DLD1 (cell line): Measurements from ENCODE around the gene TSC1.

Source experiments
- in situ Hi-C: cut with HindIII; loops from 2 replicates; pipeline ENCODE4 v1.10.0; 2017; ENCODE audit warnings: low sequenced_read_pairs

The TSC1 gene

DNA sequence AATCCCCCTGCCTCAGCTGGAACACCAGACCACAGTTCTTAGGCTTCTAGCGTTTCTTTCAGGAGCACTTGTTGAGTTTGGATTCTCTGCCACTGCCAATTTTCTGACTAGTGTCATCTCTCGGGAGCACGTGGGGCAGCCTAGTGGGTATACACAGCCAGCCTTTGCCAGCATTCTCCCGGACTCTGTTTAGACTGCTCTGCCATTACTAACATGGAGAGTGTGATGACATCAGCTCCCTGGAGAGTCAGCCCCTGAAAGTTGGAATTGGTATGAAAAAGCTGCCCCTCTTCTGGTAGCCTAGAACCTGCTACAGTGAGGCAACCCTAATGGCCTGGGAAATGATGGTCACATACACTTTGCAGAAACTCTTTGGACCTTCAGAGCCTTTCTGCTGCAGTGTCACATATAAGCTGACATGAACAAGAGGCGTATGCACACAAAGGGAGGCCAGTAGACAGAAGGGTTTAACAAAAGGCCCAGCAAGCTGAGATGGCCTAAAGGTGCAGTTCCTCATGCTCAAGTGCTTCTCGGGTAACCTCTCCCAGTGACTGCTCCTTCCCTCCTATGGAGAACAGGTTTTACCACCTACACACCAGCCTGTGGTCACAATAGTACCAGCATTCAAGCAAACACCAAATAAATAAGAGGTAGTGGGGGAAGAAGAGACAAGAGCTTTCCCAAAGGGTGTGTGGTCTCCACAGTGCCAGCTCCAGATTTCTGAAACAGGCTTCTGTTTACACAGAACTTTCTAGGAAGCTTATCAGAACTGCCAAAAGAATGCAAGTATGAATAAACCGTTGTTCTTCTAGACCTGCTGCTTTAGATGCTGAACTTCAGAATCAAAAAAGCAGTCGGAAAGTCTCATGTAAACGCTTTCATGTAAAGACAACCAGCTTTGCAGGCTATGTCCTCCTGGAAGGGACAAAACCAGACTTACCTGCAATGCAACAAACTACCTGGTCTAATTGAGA, 49.3 kb downstream of the TSC1 start:
- in situ Hi-C loops: no loop called here

DNA sequence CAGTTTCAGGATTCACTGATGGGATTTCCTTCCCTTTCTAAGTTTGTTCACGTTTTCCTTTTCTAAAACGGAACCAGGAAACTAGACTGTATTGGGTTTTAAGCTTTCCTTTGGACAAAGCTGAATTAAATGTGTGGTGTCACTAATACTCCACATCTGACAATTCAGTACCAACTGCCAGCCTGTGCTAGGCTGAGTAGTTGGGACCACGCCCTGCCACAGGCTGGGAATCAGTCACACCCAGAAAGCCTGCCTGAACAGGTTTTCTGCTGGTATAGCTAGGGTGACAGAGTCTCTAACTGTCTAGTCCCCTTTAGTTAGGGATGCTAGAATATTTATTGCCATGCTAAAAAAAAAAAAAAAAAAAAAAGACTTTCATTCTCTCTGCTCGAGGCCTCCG, 50.1 kb downstream of the TSC1 start:
- in situ Hi-C loops: no loop called here

DNA sequence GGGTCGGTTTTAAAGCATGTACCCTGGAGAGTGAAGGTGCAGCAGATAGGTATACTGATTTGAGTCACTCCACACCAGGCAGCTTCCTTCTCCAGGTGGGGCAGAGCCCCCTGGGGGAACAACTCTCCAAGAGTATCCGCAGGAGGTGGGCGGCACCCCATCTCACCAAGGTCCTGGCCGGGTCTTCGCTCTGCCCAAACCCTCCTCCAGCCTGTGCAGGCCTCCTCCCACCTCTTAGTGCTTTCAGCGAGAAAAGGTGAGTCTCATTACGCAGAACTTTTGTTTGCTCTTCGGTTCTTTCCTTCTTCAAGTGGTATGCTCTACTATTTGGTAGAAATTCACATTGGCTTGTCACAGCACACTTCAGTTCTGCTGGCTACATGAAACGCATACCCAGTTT, 52.0 kb downstream of the TSC1 start:
- in situ Hi-C loops: no loop called here

DNA sequence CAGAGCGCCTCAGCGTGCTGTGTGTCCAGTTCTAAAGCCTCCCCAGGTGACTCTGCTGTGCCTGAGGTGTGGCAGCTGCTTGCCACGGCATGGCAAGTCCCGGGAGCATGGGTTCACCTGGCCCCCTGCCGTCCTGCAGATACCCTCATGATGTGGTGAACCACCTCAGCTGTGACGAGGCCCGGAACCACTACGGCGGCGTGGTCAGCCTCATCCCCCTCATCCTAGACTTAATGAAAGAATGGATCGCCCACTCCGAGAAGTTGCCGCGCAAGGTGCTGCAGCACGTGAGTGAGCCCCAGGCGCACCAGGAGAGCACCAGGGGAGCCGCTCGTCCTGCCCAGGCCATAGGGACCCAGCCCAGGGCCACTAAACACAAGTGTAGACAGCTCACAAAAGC, 56.3 kb downstream of the TSC1 start:
- in situ Hi-C loops: no loop called here

DNA sequence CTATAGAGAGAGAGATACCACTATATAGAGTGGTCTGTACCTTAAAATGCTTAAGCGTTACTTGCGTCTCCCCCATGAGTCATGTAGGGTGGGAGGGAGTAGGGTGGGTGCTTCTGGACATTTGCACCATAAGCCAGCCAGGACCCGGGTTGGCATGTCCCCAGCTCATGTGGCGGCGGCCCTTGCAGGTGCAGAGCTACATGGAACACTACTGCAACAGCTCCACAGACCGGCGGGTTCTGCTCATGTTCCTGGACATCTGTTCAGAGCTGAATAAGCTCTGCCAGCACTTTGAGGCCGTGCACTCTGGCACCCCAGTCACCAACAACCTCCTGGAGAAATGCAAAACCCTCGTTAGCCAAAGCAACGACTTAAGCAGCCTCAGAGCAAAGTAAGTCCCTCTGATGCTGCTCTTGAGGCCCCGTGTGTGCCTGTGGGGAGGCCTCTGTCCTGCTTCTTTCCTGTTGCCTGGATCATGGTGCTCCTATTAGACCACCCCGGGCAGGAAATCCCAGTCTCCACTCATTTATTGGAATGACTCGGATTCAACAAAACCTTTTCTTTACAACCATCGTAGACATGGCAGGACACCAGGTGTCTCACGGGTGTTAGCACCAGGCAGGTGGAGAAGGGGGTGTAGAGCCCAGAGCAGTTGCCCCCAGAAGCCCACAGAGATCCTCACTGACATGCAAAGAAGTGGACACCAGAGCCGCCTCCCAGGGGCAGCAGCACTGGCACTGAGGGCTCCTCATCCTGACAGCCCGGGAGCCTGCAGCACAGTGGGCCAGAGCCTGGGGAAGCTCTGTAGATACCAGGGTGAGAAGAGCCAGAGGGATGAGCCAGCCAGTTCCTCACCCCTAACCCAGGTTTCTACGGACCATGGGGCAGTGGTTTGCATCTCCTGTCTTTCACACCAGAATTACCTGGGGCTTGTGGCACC, 57.0 kb downstream of the TSC1 start:
- in situ Hi-C loops: no loop called here

DNA sequence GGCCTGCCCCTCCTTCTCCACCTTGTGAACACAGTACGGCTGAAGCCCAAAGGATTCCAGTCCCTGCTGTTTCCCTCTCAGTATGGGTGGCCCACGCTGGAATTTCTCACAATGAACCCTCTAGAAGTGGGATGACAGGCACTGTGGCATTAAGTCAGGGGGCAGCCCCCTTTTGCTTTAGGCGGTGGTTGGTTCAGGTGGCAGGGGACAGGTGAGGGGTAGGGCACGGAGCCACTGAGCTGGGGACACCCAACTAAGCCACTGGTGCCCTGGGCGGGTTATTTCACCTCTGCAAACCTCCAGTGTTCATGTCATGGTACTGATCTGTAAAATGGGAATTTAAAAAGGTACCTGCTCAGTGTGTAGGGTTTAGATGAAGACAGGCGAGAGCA, 58.1 kb downstream of the TSC1 start:
- in situ Hi-C loops: no loop called here

DNA sequence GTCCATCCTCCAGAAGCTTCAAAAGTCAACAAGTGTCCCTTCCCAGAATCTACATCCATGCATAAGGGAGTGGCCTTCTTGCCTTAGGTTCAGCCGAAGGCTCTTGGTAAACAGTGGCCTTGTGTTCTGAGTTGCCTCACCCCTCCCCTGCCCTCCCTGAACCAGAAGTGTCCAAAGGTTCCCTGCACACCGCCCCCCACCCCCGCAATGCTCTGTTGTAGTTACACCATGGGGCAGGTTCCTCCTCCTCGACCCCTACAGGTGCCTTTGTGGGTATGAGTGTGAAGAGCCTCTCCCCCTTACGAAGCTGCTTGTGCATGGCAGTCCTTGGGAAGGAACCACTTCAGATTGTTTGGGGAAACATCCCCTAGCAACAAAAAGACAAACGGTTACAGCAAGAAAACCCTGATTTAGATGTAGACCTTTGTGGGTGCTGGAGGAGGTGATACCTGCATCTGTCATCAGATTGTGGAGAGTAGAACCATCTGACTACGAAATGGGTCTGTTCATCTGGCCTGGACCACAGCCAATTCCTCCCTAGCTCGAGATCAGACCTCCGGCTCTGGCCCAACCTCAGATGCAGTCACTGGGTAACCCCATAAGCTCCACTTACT, 58.6 kb downstream of the TSC1 start:
- in situ Hi-C loops: no loop called here

DNA sequence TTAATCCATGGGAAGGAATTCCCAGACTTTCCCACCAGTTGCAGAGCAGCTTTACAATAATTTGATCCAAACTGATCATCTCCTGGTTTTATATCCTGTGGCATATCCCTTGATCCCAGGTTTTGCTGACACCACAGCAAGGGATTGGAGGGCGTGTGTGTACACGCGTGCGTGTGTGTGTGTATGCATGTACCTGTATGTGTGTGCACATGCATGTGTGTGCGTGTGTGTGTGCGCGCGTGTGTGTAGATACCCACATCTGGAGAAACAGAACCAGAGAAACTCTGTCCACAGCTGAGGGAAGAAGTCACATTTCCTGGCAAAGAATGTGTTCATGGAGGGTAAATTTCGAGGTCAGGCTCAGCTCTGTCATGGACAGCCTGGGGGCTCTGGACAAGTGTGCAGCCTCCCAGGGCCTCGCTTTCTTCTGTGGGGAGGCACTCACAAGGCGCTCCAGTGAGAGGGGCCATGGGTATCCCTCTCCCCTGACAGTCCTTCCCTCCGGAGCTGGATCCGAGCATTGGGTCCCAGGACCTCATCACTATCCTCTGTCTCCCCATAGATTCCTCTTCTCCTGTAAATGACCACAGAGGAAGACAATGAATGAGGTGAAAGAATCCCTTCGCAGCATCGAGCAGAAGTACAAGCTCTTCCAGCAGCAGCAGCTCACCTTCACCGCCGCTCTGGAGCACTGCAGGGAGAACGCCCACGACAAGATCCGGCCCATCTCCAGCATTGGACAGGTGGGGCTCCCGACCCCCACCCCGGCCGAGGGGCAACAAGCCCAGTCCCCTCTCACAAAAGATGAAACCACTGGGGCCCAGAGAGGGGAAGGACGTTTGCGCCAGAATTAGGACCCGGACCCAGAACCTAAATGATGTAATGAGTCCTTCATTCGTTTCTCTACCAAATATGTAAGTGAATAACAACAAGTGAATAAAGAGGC, 60.8 kb downstream of the TSC1 start:
- in situ Hi-C loops: no loop called here

DNA sequence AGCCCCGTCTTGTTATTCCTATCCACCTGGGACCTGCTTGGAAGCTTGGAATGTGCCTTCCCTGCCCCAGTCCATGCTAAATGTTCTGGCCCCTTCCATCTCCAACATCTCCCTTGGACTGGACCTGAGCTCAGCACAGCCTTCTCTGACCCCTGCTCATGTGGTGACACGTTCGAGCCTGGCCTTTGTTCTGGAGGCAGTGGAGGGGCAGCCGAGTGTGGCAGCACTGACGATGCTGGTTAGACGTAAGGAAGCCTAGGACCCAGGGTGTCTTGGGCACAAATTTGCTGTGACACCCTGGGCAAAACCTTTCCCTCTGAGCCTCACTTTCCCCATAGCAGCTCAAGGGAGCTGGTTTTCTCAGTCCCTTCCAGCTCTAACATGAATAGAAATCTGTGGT, 61.8 kb downstream of the TSC1 start:
- in situ Hi-C loops: no loop called here

DNA sequence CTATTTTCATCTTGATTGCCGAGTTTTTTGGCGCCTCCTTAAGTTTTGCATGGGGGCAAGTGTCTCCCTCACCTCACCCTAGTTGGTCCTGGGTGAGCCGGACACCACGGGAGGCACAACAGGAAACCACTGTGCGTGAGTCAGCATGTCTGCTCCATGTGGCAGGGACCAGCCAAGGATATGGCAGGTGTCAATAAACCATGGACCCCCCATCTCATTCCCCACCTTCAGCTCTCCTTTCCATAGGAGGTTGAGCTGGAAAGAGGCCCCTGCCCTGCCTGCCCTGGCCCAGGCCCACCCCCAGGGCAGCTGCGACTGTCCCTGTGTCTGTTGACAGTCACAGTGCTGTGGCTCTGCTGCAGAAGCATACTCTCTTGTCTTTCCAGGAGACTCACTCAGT, 62.6 kb downstream of the TSC1 start:
- in situ Hi-C loops: no loop called here

DNA sequence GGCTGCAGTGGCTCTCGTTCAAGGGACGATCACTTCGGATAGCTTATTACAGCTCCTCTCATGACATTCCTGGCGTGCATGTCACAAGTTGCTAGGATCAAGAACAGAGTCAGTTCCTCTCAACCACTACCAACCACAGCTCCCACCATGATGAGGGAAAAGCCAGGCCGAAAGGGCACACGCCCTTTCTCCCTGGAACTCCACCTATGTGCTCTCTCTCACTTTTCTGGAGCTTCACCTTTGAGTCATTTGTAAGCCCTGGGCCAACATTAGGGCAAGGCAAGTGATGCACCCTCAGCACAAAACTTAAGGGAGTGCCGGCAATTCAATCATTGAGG, 64.1 kb downstream of the TSC1 start:
- in situ Hi-C loops: no loop called here

DNA sequence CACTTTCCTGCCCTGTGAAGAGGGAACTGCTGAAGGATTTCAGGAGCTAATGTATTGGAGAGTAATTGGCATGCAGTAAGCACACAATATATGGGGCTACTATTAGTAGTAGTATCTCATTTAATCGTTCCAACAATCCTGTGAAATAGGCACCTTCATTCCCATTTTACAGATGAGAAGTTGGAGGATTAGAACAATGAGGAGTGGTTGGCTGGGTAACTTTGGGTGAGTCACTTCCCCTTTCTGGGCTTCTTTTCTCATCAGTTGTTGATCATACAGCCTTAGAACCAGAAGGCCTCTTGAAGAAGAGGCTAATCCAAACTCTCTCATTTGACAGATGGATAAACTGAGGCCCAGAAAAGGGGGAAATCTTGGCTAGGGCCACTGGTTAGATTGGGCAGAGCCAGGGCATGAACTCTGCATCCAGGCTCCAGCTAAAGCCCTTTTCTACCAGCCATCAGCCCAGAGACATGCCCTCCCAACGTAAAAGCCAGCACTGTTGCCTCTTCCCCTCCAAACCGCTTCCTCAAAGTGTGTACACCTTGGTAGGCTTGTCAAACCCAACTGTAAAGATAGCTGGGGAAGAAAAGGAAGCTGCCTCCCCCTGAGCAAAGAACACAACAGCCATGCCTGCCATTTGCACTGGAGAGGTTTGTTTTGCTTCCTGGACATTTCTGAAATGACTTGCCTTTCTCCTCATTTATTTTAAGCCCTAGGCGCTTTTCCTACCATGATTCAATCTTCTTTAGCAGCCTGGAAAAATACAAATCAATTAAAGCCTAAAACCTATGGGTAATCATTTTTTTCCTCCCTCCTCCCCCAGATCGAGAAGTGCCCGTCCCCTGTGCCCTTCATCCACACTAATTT, 64.7 kb downstream of the TSC1 start:
- in situ Hi-C loops: no loop called here

DNA sequence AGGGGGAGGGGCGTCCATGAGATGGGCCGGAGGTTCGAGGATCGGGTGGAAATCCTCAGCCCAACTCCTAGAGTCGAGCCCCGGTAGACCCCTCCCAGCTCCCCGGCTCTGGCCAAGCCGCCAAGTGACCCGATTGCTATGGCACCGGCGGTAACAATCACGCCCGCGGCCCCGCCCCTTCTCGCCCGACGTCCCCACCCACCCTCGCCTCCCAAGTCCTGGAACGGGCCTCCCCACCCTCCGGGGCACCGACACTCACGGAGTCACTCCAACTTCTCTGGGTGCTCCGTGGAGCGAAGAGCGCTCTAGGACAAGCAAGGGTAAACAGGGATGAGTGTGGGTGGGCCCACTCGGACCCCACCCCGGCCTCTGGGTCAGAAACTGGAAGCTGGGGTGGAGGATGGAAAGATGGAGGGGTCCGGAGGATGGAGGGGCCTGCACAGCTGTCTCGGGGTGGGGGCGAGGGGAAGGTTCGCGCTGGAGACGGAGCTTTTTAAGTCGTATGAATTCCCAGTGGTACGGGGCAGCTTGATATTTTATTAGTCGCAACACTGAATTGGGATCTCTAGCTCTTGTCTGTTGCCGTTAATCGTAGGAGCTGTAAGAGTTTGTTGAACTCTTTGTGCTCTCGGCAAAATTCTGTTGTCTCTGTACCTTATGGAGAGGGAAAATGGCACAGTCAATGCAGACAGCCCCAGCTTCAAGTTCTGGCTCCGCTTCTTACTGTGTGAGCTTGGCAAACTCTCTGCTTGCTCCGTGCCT, 65.5 kb downstream of the TSC1 start, which contains the start of gene SPACA9:
SPACA9 (plus strand) TSS at position 204 of the 762 bp plus-strand sequence. CDS start 5,050 bp downstream, outside the sequence.
- in situ Hi-C loops: no loop called here

DNA sequence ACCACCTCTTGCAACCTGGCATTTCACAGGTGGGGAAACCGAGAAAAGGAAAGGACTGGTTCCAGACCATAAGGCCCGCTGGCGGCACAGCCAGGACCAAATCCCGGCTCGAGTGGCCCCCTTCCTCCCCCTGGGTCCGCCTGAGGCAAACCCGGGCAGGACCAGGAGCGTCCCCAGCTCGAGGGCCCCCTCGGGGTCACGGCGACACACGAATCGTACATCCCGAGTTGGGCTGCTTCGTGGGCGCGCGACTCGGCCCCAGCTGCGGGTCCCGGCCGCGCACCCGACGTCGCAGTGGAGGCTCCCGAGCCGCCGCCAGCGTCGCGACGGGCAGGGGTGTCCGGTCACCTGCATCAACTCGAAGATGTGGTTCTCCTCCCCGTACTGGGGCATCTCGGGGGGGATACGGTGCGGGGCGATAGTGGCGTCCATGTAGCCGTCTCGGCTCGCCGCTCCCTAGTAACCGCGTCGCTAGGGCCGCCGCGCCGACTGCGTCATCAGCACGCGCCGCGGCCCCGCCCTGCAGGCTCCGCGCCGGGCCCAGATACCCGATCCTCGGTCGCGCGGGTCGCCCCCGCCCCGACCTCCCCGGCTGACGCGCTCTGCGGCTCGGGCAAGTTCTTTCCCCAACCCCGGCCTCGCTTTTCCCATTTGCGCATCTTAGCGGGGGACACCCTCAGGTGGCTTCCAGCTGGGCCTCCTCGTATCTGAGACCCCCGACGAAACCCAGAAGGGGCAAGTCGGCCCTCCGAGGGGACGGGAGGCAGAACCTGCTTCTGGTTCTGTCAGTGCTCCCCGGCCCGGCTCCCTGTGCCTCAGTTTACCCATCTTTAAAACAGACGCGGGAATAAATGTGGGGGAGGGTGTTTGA, 66.4 kb downstream of the TSC1 start, which contains the start of gene AK8:
AK8 (minus strand) TSS at position 461 of the 871 bp plus-strand sequence; CDS start at position 432, 29 bp downstream.
- in situ Hi-C loops: no loop called here

DNA sequence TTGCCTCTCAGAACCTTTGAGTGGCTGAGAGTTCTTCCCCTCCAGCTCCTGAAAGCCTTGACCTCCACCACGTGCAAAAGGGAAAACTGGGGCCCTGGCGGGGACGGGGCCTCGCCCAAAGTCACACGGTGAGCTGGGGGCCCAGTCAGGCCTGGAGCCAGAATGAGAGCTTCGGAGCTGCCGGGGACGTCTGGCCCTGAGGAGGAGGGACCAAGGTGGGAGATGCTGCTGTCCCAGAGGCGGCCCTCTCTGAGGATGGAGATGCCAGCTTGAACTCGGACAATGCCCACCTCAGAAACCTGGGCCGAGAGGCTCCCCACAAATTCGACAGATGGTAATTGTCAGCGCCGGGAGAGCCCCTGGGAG, 67.0 kb downstream of the TSC1 start:
- in situ Hi-C loops: no loop called here

DNA sequence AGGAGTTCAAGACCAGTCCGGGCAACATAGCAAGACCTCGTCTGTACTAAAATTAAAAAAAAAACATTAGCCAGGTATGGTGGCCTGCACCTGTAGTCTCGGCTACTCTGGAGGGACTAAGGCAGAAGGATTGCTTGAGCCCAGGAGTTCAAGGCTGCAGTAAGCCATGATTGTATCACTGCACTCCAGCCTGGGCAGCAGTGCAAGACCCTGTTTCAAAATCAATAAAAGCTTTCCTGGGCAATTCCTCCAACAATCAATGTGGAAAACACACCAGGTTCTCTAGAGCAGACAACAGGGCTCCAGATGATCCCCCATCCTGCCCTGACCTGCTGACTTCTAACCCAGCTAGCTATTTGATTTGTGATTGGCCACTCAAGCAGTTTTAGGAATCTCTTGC, 67.6 kb downstream of the TSC1 start:
- in situ Hi-C loops: no loop called here

DNA sequence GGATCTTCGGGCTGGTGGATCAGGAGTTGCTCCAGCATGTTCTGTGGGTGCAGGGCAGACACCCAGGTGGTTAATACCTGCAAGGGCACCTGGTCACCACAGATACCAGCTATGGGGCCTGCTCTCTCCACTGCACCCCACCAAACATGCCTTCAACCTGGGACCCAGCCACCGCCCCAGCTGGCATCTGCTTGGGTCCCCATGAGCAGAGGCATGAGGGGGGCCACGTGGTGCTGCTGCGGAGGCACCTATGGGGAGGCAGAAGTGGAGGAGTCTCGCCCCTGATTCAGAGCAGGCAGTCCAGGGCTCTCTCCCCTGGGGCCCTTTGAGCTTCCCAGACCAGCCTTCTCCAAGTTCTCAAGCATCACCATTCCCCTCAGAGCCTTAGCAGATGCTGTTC, 69.3 kb downstream of the TSC1 start:
- in situ Hi-C loops: no loop called here
